H9 (cell line): ENCODE results near the gene NLGN4X. TPM values are rescaled to one million over a fixed set of nuclear protein-coding genes. Genes with fewer than 3 reads are reported as not detected.

Experiments
- DNase-seq: peaks from one replicate; pipeline ENCODE4 v3.0.0-alpha.2; 2017
- H2AFZ ChIP-seq: one replicate; pipeline ENCODE4 v1.6.1; 2013; ENCODE audit warnings: mild to moderate bottlenecking, low read length, control low read depth, moderate library complexity
- H2AK5ac ChIP-seq: 2 replicates; pipeline ENCODE4 v1.6.1; 2013; ENCODE audit warnings: low read length, control low read depth, mixed read lengths; ENCODE audit not compliant: insufficient read length
- H2BK120ac ChIP-seq: one replicate; pipeline ENCODE4 v1.6.1; 2013; ENCODE audit warnings: low read depth, mild to moderate bottlenecking, low read length, control low read depth, inconsistent platforms; ENCODE audit not compliant: poor library complexity, severe bottlenecking
- H2BK12ac ChIP-seq: 2 replicates; pipeline ENCODE4 v1.6.1; 2013; ENCODE audit warnings: low read length, control low read depth, mixed read lengths, low read depth; ENCODE audit not compliant: insufficient read length
- H2BK15ac ChIP-seq: 2 replicates; pipeline ENCODE4 v1.6.1; 2013; ENCODE audit warnings: low read depth, low read length, control low read depth
- H2BK20ac ChIP-seq: one replicate; pipeline ENCODE4 v1.6.1; 2013; ENCODE audit warnings: low read depth, mild to moderate bottlenecking, low read length, control low read depth, inconsistent platforms; ENCODE audit not compliant: poor library complexity, severe bottlenecking
- H2BK5ac ChIP-seq: 2 replicates; pipeline ENCODE4 v1.6.1; 2013; ENCODE audit warnings: low read length, control low read depth, mixed read lengths; ENCODE audit not compliant: insufficient read length
- H3K14ac ChIP-seq: 2 replicates; pipeline ENCODE4 v1.6.1; 2013; ENCODE audit warnings: low read length, control low read depth; ENCODE audit not compliant: insufficient read depth
- H3K18ac ChIP-seq: 2 replicates; pipeline ENCODE4 v1.6.1; 2013; ENCODE audit warnings: low read depth, mild to moderate bottlenecking, mixed read lengths, low read length, control low read depth; ENCODE audit not compliant: insufficient read length
- H3K23ac ChIP-seq: 2 replicates; pipeline ENCODE4 v1.6.1; 2013; ENCODE audit warnings: low read length, control low read depth, mixed read lengths, low read depth; ENCODE audit not compliant: insufficient read length
- H3K23me2 ChIP-seq: 2 replicates; pipeline ENCODE4 v1.6.1; 2013; ENCODE audit warnings: low read depth, mild to moderate bottlenecking, mixed read lengths, low read length, control low read depth; ENCODE audit not compliant: insufficient read length, poor library complexity, severe bottlenecking
- H3K27ac ChIP-seq: 2 replicates; pipeline ENCODE4 v1.5.1; 2013; ENCODE audit warnings: low read length, control low read depth, mixed read lengths, low read depth; ENCODE audit not compliant: insufficient read length
- H3K27me3 ChIP-seq: 2 replicates; pipeline ENCODE4 v1.6.1; 2013; ENCODE audit warnings: low read length, control low read depth, inconsistent platforms; ENCODE audit not compliant: insufficient read depth
- H3K4ac ChIP-seq: 2 replicates; pipeline ENCODE4 v1.6.1; 2013; ENCODE audit warnings: low read depth, mild to moderate bottlenecking, control low read depth, inconsistent platforms, low read length, moderate library complexity
- H3K4me1 ChIP-seq: 2 replicates; pipeline ENCODE4 v1.6.1; 2013; ENCODE audit warnings: low read length, control low read depth, inconsistent platforms; ENCODE audit not compliant: insufficient read depth
- H3K4me2 ChIP-seq: 2 replicates; pipeline ENCODE4 v1.6.1; 2013; ENCODE audit warnings: low read length, control low read depth, mixed read lengths; ENCODE audit not compliant: insufficient read length, insufficient read depth
- H3K56ac ChIP-seq: 2 replicates; pipeline ENCODE4 v1.6.1; 2013; ENCODE audit warnings: low read depth, mild to moderate bottlenecking, mixed read lengths, low read length, control low read depth; ENCODE audit not compliant: insufficient read length
- H3K79me1 ChIP-seq: 2 replicates; pipeline ENCODE4 v1.6.1; 2013; ENCODE audit warnings: low read depth, mild to moderate bottlenecking, moderate library complexity, low read length, control low read depth, inconsistent platforms; ENCODE audit not compliant: insufficient read depth, poor library complexity, severe bottlenecking
- H3K79me2 ChIP-seq: 2 replicates; pipeline ENCODE4 v1.6.1; 2013; ENCODE audit warnings: low read length, control low read depth, inconsistent platforms; ENCODE audit not compliant: insufficient read depth
- H3K9ac ChIP-seq: 2 replicates; pipeline ENCODE4 v1.6.1; 2013; ENCODE audit warnings: low read length, control low read depth, mixed read lengths; ENCODE audit not compliant: insufficient read length; ENCODE audit errors: extremely low read depth
- H3K9me3 ChIP-seq: one replicate; pipeline ENCODE4 v1.6.1; 2013; ENCODE audit warnings: low read depth, low read length, inconsistent platforms; ENCODE audit not compliant: control insufficient read depth
- H3T11ph ChIP-seq: one replicate; pipeline ENCODE4 v1.6.1; 2013; ENCODE audit warnings: mild to moderate bottlenecking, low read length, control low read depth, inconsistent platforms
- H4K20me1 ChIP-seq: one replicate; pipeline ENCODE4 v1.6.1; 2013; ENCODE audit not compliant: control insufficient read depth, insufficient read length, insufficient read depth
- H4K5ac ChIP-seq: 2 replicates; pipeline ENCODE4 v1.6.1; 2013; ENCODE audit warnings: low read depth, mild to moderate bottlenecking, mixed read lengths, low read length, control low read depth; ENCODE audit not compliant: insufficient read length
- H4K8ac ChIP-seq: replicated peaks from 2 replicates; pipeline ENCODE4 v1.6.1; 2013; ENCODE audit warnings: low read length, control low read depth, mixed read lengths, low read depth; ENCODE audit not compliant: insufficient read length
- H4K91ac ChIP-seq: 2 replicates; pipeline ENCODE4 v1.6.1; 2013; ENCODE audit warnings: low read depth, mild to moderate bottlenecking, moderate library complexity, mixed read lengths, low read length, control low read depth; ENCODE audit not compliant: insufficient read length
- H3K27ac Mint-ChIP-seq, 3 experiments: 2 replicates in 2 of 3; 3 replicates in 1 of 3; pipeline ENCODE4 v1.8.0; 2020 to 2021; ENCODE audit warnings: mixed read lengths in 3 of 3, mild to moderate bottlenecking in 1 of 3, moderate library complexity in 1 of 3
- H3K27me3 Mint-ChIP-seq: 2 replicates; pipeline ENCODE4 v1.8.0; 2021; ENCODE audit warnings: low read depth, mild to moderate bottlenecking, moderate library complexity, mixed read lengths
- H3K36me3 Mint-ChIP-seq, 3 experiments: 2 replicates in 2 of 3; 3 replicates in 1 of 3; pipeline ENCODE4 v1.8.0; 2020 to 2021; ENCODE audit warnings: low read depth in 3 of 3, mixed read lengths in 3 of 3; ENCODE audit not compliant: insufficient read depth in 1 of 3
- H3K4me1 Mint-ChIP-seq, 2 experiments: 2 replicates each; pipeline ENCODE4 v1.8.0; 2020; ENCODE audit warnings: mixed read lengths in 2 of 2
- H3K4me3 Mint-ChIP-seq, 2 experiments: 2 replicates in 1 of 2; 3 replicates in 1 of 2; pipeline ENCODE4 v1.8.0; 2020 to 2021; ENCODE audit warnings: mild to moderate bottlenecking in 2 of 2, mixed read lengths in 2 of 2, moderate library complexity in 1 of 2
- H3K9me3 Mint-ChIP-seq, 2 experiments: 2 replicates in 1 of 2; 3 replicates in 1 of 2; pipeline ENCODE4 v1.8.0; 2020; ENCODE audit warnings: mild to moderate bottlenecking in 2 of 2, mixed read lengths in 2 of 2, moderate library complexity in 1 of 2
- WGBS: extraction: QIAGEN DNeasy Blood & Tissue Kit; methylation state at CpG from one replicate; pipeline ENCODE4 v1.1.7; 2013; ENCODE audit warnings: missing lambda C conversion rate, low lambda C conversion rate, mixed read lengths; ENCODE audit not compliant: insufficient read length; ENCODE audit errors: extremely low coverage; 5-methylcytosine and 5-hydroxymethylcytosine counted together
- total RNA-seq: library from RNA; stranded (reverse); gene quantifications from 2 replicates; pipeline ENCODE4 v1.2.1, GENCODE V29; 2021
- TF ChIP-seq, protein P1 (sequence below): fragments of 200-600 bp; sonication (generic); conservative IDR thresholded peaks from 3 replicates; pipeline ENCODE4 v1.8.0; 2021; ENCODE audit warnings: antibody characterized with exemption, mild to moderate bottlenecking

NLGN4X gene
- total RNA-seq, 1 experiment from 2014 or later, result 111 TPM

DNA sequence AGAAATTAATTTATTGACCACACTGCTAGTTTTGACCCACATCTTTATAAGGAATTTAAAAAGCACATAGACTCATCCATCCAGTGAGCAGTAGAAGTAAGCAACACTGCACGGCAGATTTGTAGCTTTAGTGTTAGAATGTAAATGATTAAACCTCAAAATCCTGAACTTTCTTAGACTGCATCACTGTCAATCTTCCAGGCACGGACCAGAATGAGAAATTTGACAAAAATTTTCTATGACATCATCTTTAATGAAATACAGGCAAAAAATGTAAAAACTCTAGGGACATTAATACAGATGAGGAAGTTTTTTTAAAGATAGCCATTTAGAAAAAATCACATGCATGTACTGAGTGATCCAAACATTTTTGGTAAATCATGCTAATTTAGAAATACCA lies 29.2 kb downstream of the NLGN4X start:
- no peak overlapping the region for H3T11ph ChIP-seq
- H3K56ac ChIP-seq, result no peak overlapping the region
- peaks cover 54% of the 10 kb centered on the region; the same call in 1 of the 2 replicates for H3K79me2 ChIP-seq
- peaks cover 3% of the 10 kb centered on the region for H4K20me1 ChIP-seq
- no peak overlapping the region for H2BK12ac ChIP-seq
- Mint-ChIP-seq H3K27ac (no peak overlapping the region), H3K36me3 (peaks cover 6 to 16% (median 11%) of the 10 kb centered on the region in 3 experiments), H3K4me1 (peaks cover 5 to 6% of the 10 kb centered on the region in 2 experiments; a peak in 1 of 4 replicates), H3K4me3 (no peak overlapping the region), H3K9me3 (no peaks in the 10 kb centered on the region), H3K27me3 (no peaks in the 10 kb centered on the region)
- H4K5ac ChIP-seq, result no peak overlapping the region
- TF ChIP-seq, protein P1, sequence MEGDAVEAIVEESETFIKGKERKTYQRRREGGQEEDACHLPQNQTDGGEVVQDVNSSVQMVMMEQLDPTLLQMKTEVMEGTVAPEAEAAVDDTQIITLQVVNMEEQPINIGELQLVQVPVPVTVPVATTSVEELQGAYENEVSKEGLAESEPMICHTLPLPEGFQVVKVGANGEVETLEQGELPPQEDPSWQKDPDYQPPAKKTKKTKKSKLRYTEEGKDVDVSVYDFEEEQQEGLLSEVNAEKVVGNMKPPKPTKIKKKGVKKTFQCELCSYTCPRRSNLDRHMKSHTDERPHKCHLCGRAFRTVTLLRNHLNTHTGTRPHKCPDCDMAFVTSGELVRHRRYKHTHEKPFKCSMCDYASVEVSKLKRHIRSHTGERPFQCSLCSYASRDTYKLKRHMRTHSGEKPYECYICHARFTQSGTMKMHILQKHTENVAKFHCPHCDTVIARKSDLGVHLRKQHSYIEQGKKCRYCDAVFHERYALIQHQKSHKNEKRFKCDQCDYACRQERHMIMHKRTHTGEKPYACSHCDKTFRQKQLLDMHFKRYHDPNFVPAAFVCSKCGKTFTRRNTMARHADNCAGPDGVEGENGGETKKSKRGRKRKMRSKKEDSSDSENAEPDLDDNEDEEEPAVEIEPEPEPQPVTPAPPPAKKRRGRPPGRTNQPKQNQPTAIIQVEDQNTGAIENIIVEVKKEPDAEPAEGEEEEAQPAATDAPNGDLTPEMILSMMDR, result no peak
- no peaks in the 10 kb centered on the region for H3K9me3 ChIP-seq
- H2BK15ac ChIP-seq, result no peak overlapping the region
- H3K27me3 ChIP-seq, result no peaks in the 10 kb centered on the region
- no CpG with 5 or more reads among the region's 2 CpGs for WGBS
- no peak overlapping the region for H2BK120ac ChIP-seq
- H3K27ac ChIP-seq, result no peak overlapping the region
- no peak overlapping the region for H3K18ac ChIP-seq
- H2AK5ac ChIP-seq, result no peak overlapping the region
- H2BK5ac ChIP-seq, result no peak overlapping the region
- H4K8ac ChIP-seq, result no peak overlapping the region
- no peak overlapping the region for H3K9ac ChIP-seq
- H3K23ac ChIP-seq, result no peak overlapping the region
- no peak overlapping the region for H3K4ac ChIP-seq
- peaks cover 5% of the 10 kb centered on the region for H3K79me1 ChIP-seq
- H2BK20ac ChIP-seq, result no peak overlapping the region
- no peak overlapping the region for H4K91ac ChIP-seq
- H3K14ac ChIP-seq, result no peak overlapping the region
- H2AFZ ChIP-seq, result no peak overlapping the region
- peaks cover 10% of the 10 kb centered on the region for H3K4me1 ChIP-seq
- DNase-seq, result no peak
- H3K23me2 ChIP-seq, result no peaks in the 10 kb centered on the region
- H3K4me2 ChIP-seq, result no peak overlapping the region
